HCT116 (cell line): Measurements from ENCODE around the gene TMEM179. TPM values are rescaled to one million over a fixed set of nuclear protein-coding genes. Genes with fewer than 3 reads are reported as not detected.

Experiments
- ATAC-seq: fragments of 200-7000 bp; cut with Tn5 transposase; 2 replicates; pipeline ENCODE4 v1.9.1; 2020; ENCODE audit warnings: mild to moderate bottlenecking, moderate library complexity
- BruUV-seq: library from RNA; stranded (reverse); fragments of 400-500 nt; replicated peaks from 2 replicates; lab custom pipeline; 2021; lab: Mats Ljungman, UMichigan
- CTCF ChIA-PET: fragments of 300-600 bp; sonication (Branson Sonifier 250); formaldehyde crosslinking; loops from one replicate; lab custom pipeline; 2021; ENCODE audit warnings: antibody characterized with exemption; lab: Charles Lee
- POLR2A ChIA-PET: fragments of 300-600, 350-600 bp; sonication (Branson Sonifier 250); formaldehyde crosslinking; loops from one replicate; lab custom pipeline; 2021; ENCODE audit warnings: antibody characterized with exemption; lab: Charles Lee
- RAD21 ChIA-PET, 2 experiments: fragments of 300-600 bp; sonication (Branson Sonifier 250); formaldehyde crosslinking; loops; one replicate each; lab custom pipeline; 2023; ENCODE audit warnings: low total read pairs in 2 of 2; ENCODE audit not compliant: uncharacterized antibody in 2 of 2, unreplicated experiment in 2 of 2, low non-redundant PET in 1 of 2; lab: Charles Lee
- DNase-seq: peaks from one replicate; pipeline ENCODE4 v3.0.0-alpha.2; 2010; ENCODE audit warnings: low read depth, low spot score
- H2AFZ ChIP-seq: fragments of 200-600 bp; shearing (Covaris generic), sonication (generic); 2 replicates; pipeline ENCODE4 v1.6.1; 2017; ENCODE audit warnings: low read depth, mixed run types, mixed read lengths, antibody characterized with exemption, low read length; ENCODE audit not compliant: poor library complexity, severe bottlenecking
- H3K27ac ChIP-seq: 2 replicates; pipeline ENCODE4 v1.5.1; 2012; ENCODE audit warnings: low read depth, low read length
- H3K27me3 ChIP-seq: fragments of 200-600 bp; sonication (generic); 2 replicates; pipeline ENCODE4 v1.6.1; 2016; ENCODE audit warnings: mixed run types, low read length, mixed read lengths; ENCODE audit not compliant: insufficient read depth
- H3K36me3 ChIP-seq, 2 experiments: fragments of 200-500 bp in 1 of 2; fragments of 200-600 bp in 1 of 2; sonication (Bioruptor generic) in 1 of 2; sonication (generic) in 1 of 2; 2 replicates each; pipeline versions ENCODE4 v1.5.1 to v1.6.1; 2014 to 2016; ENCODE audit warnings: low read length in 2 of 2, inconsistent platforms in 1 of 2, mixed read lengths in 1 of 2, mixed run types in 1 of 2; ENCODE audit not compliant: insufficient read depth in 2 of 2, control insufficient read depth in 1 of 2
- H3K4me1 ChIP-seq, 2 experiments: fragments of 200-600 bp in 1 of 2; sonication (generic) in 1 of 2; 2 replicates each; pipeline versions ENCODE4 v1.5.1 to v1.6.1; 2012 to 2017; ENCODE audit warnings: low read length in 2 of 2, inconsistent platforms in 1 of 2, mild to moderate bottlenecking in 1 of 2, mixed read lengths in 1 of 2, mixed run types in 1 of 2, moderate library complexity in 1 of 2; ENCODE audit not compliant: insufficient read depth in 2 of 2, control insufficient read depth in 1 of 2
- H3K4me2 ChIP-seq: fragments of 200-600 bp; sonication (generic); 2 replicates; pipeline ENCODE4 v1.6.1; 2017; ENCODE audit warnings: mixed run types, low read length, mixed read lengths
- H3K4me3 ChIP-seq, 2 experiments: fragments of 200-600 bp in 1 of 2; sonication (generic) in 1 of 2; replicated peaks in 1 of 2; 2 replicates each; pipeline ENCODE4 v1.5.1; 2011 to 2016; ENCODE audit warnings: low read length in 2 of 2, control low read depth in 1 of 2, low read depth in 1 of 2, mild to moderate bottlenecking in 1 of 2, mixed read lengths in 1 of 2, mixed run types in 1 of 2
- H3K79me2 ChIP-seq: fragments of 200-600 bp; sonication (generic); 2 replicates; pipeline ENCODE4 v1.6.1; 2017; ENCODE audit warnings: mild to moderate bottlenecking, mixed run types, low read length, moderate library complexity, mixed read lengths; ENCODE audit not compliant: insufficient read depth
- H3K9ac ChIP-seq: fragments of 200-600 bp; sonication (generic); 2 replicates; pipeline ENCODE4 v1.6.1; 2016; ENCODE audit warnings: low read length, mixed read lengths
- H3K9me2 ChIP-seq: fragments of 200-600 bp; sonication (generic), shearing (Covaris generic); 2 replicates; pipeline ENCODE4 v1.6.1; 2017; ENCODE audit warnings: mixed run types, mild to moderate bottlenecking, moderate library complexity; ENCODE audit not compliant: insufficient read depth
- H3K9me3 ChIP-seq, 2 experiments: fragments of 200-500 bp in 1 of 2; fragments of 200-600 bp in 1 of 2; sonication (Bioruptor generic) in 1 of 2; sonication (generic) in 1 of 2; 2 replicates each; pipeline ENCODE4 v1.6.1; 2014 to 2017; ENCODE audit warnings: low read length in 2 of 2, mixed read lengths in 2 of 2, inconsistent platforms in 1 of 2, low read depth in 1 of 2, mild to moderate bottlenecking in 1 of 2, mixed run types in 1 of 2, moderate library complexity in 1 of 2; ENCODE audit not compliant: control insufficient read depth in 1 of 2, insufficient read depth in 1 of 2
- H4K20me1 ChIP-seq: fragments of 200-600 bp; sonication (generic), shearing (Covaris generic); 2 replicates; pipeline ENCODE4 v1.6.1; 2017; ENCODE audit warnings: mixed run types, mild to moderate bottlenecking, moderate library complexity; ENCODE audit not compliant: insufficient read depth
- CBX3 ChIP-seq: IDR thresholded peaks from 2 replicates; pipeline ENCODE4 v1.6.1; 2012; ENCODE audit warnings: low read depth
- CEBPB ChIP-seq: IDR thresholded peaks from 2 replicates; pipeline ENCODE4 v1.6.1; 2012; ENCODE audit warnings: low read depth
- EGR1 ChIP-seq: IDR thresholded peaks from 2 replicates; pipeline ENCODE4 v1.6.1; 2012; ENCODE audit warnings: low read depth
- ELF1 ChIP-seq: IDR thresholded peaks from 2 replicates; pipeline ENCODE4 v1.6.1; 2012; ENCODE audit warnings: low read depth, borderline replicate concordance
- EZH2phosphoT487 ChIP-seq: fragments of 200-600 bp; IDR thresholded peaks from 2 replicates; pipeline ENCODE4 v1.6.1; 2018; ENCODE audit warnings: antibody characterized with exemption, borderline replicate concordance
- POLR2AphosphoS5 ChIP-seq: IDR thresholded peaks from 2 replicates; pipeline ENCODE4 v1.6.1; 2011; ENCODE audit warnings: mild to moderate bottlenecking, low read depth, low read length, moderate library complexity
- RAD21 ChIP-seq: IDR thresholded peaks from 2 replicates; pipeline ENCODE4 v1.6.1; 2012; ENCODE audit warnings: low read depth, mild to moderate bottlenecking
- SP1 ChIP-seq: IDR thresholded peaks from 2 replicates; pipeline ENCODE4 v1.6.1; 2012; ENCODE audit warnings: low read depth
- SRF ChIP-seq: IDR thresholded peaks from 2 replicates; pipeline ENCODE4 v1.6.1; 2012; ENCODE audit warnings: low read depth
- TCF7L2 ChIP-seq: IDR thresholded peaks from 2 replicates; pipeline ENCODE4 v1.7.0; 2011; ENCODE audit warnings: borderline replicate concordance, inconsistent platforms; ENCODE audit not compliant: insufficient read depth, insufficient read length; ENCODE audit errors: extremely low read depth
- ZFX ChIP-seq: fragments of 450-650 bp; IDR thresholded peaks from 2 replicates; pipeline ENCODE4 v1.6.1; 2017
- intact Hi-C: fragments of 100-400 bp; cut with micrococcal nuclease; formaldehyde crosslinking; loops from 2 replicates; pipeline ENCODE4 v1.10.0; 2022
- total RNA-seq: library from RNA; stranded (reverse); gene quantifications from one replicate; pipeline ENCODE4 v1.2.1, GENCODE V29; 2021; ENCODE audit not compliant: unreplicated experiment
- TF ChIP-seq, protein P1 (sequence below), 3 experiments: fragments of 200-600 bp in 1 of 3; sonication (generic) in 1 of 3; IDR thresholded peaks in 2 of 3; conservative IDR thresholded peaks in 1 of 3; 2 replicates each; pipeline ENCODE4 v1.5.1; 2012 to 2017; ENCODE audit warnings: low read depth in 2 of 3, low read length in 2 of 3, antibody characterized with exemption in 1 of 3, borderline replicate concordance in 1 of 3, control low read depth in 1 of 3, mild to moderate bottlenecking in 1 of 3, mixed read lengths in 1 of 3, mixed run types in 1 of 3, moderate library complexity in 1 of 3; ENCODE audit not compliant: insufficient read depth in 1 of 3
- TF ChIP-seq, protein P2 (sequence below): IDR thresholded peaks from 2 replicates; pipeline ENCODE4 v1.6.1; 2012
- TF ChIP-seq, protein P3 (sequence below): IDR thresholded peaks from 2 replicates; pipeline ENCODE4 v1.6.1; 2012; ENCODE audit warnings: low read depth

TMEM179 gene
- total RNA-seq, 1 experiment from 2014 or later = not detected

DNA sequence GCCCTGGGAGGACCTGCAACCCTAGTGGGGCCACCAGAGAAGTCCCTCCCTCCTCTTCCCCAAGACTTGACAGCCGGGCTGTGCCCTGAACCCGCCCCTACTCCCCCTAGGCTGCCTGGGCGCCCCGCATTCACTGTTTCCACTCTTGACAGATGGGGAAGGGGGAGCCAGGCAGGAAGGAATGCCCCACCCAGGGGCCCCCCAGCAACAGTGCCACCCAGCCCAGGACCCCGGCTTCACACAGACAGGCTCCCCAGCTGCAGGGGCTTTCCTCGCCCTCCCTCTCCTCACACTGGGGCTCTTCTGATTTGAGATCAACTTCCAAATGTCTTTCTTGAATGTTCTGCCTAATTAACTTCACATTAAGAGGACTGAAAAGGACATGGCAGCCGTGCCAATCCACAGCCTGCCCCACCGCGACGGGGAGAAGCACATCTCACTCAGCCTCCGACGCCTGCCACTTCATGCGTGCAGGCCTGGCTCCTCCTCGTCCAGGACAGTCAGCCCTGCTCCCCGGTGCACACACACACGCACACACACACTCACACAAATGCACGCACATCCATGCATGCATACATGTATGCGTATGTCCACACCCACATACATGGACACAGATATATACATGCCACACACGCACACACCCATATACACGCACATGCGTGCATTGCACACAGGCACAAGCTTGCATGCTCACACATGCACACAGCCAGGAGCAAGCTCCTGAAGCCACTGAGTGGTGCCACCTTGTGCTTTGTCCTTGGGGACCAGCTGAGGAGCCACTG, 44.6 kb downstream of the TMEM179 start (continued):
- TF ChIP-seq, protein P1, sequence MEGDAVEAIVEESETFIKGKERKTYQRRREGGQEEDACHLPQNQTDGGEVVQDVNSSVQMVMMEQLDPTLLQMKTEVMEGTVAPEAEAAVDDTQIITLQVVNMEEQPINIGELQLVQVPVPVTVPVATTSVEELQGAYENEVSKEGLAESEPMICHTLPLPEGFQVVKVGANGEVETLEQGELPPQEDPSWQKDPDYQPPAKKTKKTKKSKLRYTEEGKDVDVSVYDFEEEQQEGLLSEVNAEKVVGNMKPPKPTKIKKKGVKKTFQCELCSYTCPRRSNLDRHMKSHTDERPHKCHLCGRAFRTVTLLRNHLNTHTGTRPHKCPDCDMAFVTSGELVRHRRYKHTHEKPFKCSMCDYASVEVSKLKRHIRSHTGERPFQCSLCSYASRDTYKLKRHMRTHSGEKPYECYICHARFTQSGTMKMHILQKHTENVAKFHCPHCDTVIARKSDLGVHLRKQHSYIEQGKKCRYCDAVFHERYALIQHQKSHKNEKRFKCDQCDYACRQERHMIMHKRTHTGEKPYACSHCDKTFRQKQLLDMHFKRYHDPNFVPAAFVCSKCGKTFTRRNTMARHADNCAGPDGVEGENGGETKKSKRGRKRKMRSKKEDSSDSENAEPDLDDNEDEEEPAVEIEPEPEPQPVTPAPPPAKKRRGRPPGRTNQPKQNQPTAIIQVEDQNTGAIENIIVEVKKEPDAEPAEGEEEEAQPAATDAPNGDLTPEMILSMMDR (IDR thresholded peaks at IDR 0.05 in 2 of 3, conservative IDR thresholded peaks at IDR 0.05 in 1 of 3; ENCODE audit: borderline replicate concordance in 1 of 3, insufficient read depth in 1 of 3, low read depth in 2 of 3, low read length in 2 of 3) = no peak
- no peak for TF ChIP-seq CEBPB
- TF ChIP-seq POLR2AphosphoS5 = no peak
- no peak for TF ChIP-seq CBX3
- TF ChIP-seq, protein P2, sequence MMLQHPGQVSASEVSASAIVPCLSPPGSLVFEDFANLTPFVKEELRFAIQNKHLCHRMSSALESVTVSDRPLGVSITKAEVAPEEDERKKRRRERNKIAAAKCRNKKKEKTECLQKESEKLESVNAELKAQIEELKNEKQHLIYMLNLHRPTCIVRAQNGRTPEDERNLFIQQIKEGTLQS = no peak
- TF ChIP-seq SP1 = no peak
- no peak for TF ChIP-seq TCF7L2
- no peak for TF ChIP-seq ZFX
- TF ChIP-seq SRF = no peak
- TF ChIP-seq EZH2phosphoT487 = no peak

DNA sequence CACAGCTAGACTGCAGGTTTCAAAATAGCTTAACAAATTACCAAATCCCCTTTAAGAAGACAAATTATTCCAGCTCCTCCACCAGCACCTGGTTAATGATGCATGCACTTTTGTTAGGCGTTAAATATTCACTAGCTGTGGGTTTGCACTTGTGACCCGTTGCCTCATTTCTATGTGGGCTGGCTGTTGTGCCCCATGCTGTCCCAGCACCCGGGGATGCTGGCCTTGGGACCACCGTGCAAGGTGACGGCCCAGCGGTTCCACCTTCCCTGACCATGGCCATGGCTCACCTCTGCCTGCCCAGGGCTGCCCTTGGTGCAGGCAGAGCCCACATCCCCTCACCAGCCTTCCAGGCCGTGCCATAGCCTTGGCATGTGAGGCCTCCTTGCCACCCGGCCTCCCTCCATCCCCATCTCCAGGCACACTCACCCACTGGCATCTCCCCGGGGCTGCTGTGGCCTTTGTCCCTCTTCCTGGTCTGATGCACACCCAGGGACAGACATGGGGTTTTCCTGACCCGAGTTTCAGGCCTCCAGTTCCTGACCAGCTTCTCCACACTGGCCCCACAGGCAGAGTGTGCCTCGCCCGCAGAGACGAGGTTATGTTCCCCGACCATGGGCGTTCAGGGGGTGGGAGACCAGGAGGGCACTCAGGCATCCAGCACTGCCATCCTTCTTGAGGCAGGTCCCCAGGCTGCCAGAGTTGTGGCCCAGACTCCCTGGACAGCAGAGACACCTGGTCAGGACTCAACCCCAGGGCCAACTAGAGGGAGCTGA, 45.4 kb downstream of the TMEM179 start:
- Histone ChIP-seq H3K4me2 (no peak overlapping the region), H2AFZ (no peak overlapping the region), H3K27me3 (peaks cover 6% of the 10 kb centered on the region; the same call in 1 of the 2 replicates), H3K4me1 (peaks cover 0 to 8% of the 10 kb centered on the region in 2 experiments; a peak in 1 of 4 replicates), H4K20me1 (no peaks in the 10 kb centered on the region), H3K9me3 (no peaks in the 10 kb centered on the region), H3K36me3 (no peaks in the 10 kb centered on the region), H3K9me2 (no peaks in the 10 kb centered on the region), H3K79me2 (no peaks in the 10 kb centered on the region), H3K27ac (no peak overlapping the region), H3K9ac (no peak overlapping the region), H3K4me3 (no peak overlapping the region)
- no peak for TF ChIP-seq ELF1
- no peak for TF ChIP-seq EGR1
- TF ChIP-seq SRF = no peak
- TF ChIP-seq RAD21 = no peak
- no peak for TF ChIP-seq EZH2phosphoT487
- TF ChIP-seq, protein P3, sequence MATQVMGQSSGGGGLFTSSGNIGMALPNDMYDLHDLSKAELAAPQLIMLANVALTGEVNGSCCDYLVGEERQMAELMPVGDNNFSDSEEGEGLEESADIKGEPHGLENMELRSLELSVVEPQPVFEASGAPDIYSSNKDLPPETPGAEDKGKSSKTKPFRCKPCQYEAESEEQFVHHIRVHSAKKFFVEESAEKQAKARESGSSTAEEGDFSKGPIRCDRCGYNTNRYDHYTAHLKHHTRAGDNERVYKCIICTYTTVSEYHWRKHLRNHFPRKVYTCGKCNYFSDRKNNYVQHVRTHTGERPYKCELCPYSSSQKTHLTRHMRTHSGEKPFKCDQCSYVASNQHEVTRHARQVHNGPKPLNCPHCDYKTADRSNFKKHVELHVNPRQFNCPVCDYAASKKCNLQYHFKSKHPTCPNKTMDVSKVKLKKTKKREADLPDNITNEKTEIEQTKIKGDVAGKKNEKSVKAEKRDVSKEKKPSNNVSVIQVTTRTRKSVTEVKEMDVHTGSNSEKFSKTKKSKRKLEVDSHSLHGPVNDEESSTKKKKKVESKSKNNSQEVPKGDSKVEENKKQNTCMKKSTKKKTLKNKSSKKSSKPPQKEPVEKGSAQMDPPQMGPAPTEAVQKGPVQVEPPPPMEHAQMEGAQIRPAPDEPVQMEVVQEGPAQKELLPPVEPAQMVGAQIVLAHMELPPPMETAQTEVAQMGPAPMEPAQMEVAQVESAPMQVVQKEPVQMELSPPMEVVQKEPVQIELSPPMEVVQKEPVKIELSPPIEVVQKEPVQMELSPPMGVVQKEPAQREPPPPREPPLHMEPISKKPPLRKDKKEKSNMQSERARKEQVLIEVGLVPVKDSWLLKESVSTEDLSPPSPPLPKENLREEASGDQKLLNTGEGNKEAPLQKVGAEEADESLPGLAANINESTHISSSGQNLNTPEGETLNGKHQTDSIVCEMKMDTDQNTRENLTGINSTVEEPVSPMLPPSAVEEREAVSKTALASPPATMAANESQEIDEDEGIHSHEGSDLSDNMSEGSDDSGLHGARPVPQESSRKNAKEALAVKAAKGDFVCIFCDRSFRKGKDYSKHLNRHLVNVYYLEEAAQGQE = no peak
- no TSS peak for BruUV-seq
- intact Hi-C loops = no loop called here
- CTCF ChIA-PET = no interaction called here
- no peak for DNase-seq
- POLR2A ChIA-PET = no interaction called here
- RAD21 ChIA-PET = no interaction called here
- no peak for ATAC-seq
